ENCODE data around the gene PAK6.

PAK6 gene

GRCh38 chr15:40300367-40300766 is 61.5 kb downstream of the PAK6 start:
- no peaks in the 10 kb centered on the region for H3F3A ChIP-seq (ENCODE audit: control insufficient read depth, insufficient read depth)
- no peaks in the 10 kb centered on the region for H3K36me3 ChIP-seq (ENCODE audit: control insufficient read depth, low read length)
- no peak overlapping the region for H3K4me2 ChIP-seq (ENCODE audit: low read length)
- H3K9me2 ChIP-seq (replicated peaks; ENCODE audit: control insufficient read depth, low read length) = no peaks in the 10 kb centered on the region
- no peak overlapping the region for H3K27ac ChIP-seq (ENCODE audit: low read depth, low read length)
- no peaks in the 10 kb centered on the region for H3K79me2 ChIP-seq (ENCODE audit: control insufficient read depth, low read length)
- TF ChIP-seq CTCF (IDR thresholded peaks at IDR 0.05; ENCODE audit: low read depth, low read length, poor library complexity, severe bottlenecking) (no peak), EZH2phosphoT487 (IDR thresholded peaks at IDR 0.05; ENCODE audit: borderline replicate concordance, low read length) (no peak)
- H4K20me1 ChIP-seq (ENCODE audit: control insufficient read depth, insufficient read depth, low read depth, low read length) = no peaks in the 10 kb centered on the region
- H3K4me3 ChIP-seq (ENCODE audit: low read length) = no peak overlapping the region
- H3K4me1 ChIP-seq (ENCODE audit: control insufficient read depth, low read length) = no peaks in the 10 kb centered on the region
- no peaks in the 10 kb centered on the region for H3K9me3 ChIP-seq (ENCODE audit: control insufficient read depth, insufficient read depth, low read length)
- H3K27me3 ChIP-seq (ENCODE audit: control insufficient read depth, low read length) = no peaks in the 10 kb centered on the region

GRCh38 chr15:40300771-40301170 is 61.9 kb downstream of the PAK6 start:
- H3K4me1 ChIP-seq (ENCODE audit: control insufficient read depth, low read length) = no peaks in the 10 kb centered on the region
- TF ChIP-seq EZH2phosphoT487 (IDR thresholded peaks at IDR 0.05; ENCODE audit: borderline replicate concordance, low read length) = no peak
- H3K27ac ChIP-seq (ENCODE audit: low read depth, low read length) = no peak overlapping the region
- no peaks in the 10 kb centered on the region for H3F3A ChIP-seq (ENCODE audit: control insufficient read depth, insufficient read depth)
- H3K79me2 ChIP-seq (ENCODE audit: control insufficient read depth, low read length) = no peaks in the 10 kb centered on the region
- H4K20me1 ChIP-seq (ENCODE audit: control insufficient read depth, insufficient read depth, low read depth, low read length) = no peaks in the 10 kb centered on the region
- no peak overlapping the region for H3K4me2 ChIP-seq (ENCODE audit: low read length)
- no peaks in the 10 kb centered on the region for H3K36me3 ChIP-seq (ENCODE audit: control insufficient read depth, low read length)
- H3K9me3 ChIP-seq (ENCODE audit: control insufficient read depth, insufficient read depth, low read length) = no peaks in the 10 kb centered on the region
- no peaks in the 10 kb centered on the region for H3K9me2 ChIP-seq (replicated peaks; ENCODE audit: control insufficient read depth, low read length)
- H3K4me3 ChIP-seq (ENCODE audit: low read length) = no peak overlapping the region
- no peaks in the 10 kb centered on the region for H3K27me3 ChIP-seq (ENCODE audit: control insufficient read depth, low read length)

DNA sequence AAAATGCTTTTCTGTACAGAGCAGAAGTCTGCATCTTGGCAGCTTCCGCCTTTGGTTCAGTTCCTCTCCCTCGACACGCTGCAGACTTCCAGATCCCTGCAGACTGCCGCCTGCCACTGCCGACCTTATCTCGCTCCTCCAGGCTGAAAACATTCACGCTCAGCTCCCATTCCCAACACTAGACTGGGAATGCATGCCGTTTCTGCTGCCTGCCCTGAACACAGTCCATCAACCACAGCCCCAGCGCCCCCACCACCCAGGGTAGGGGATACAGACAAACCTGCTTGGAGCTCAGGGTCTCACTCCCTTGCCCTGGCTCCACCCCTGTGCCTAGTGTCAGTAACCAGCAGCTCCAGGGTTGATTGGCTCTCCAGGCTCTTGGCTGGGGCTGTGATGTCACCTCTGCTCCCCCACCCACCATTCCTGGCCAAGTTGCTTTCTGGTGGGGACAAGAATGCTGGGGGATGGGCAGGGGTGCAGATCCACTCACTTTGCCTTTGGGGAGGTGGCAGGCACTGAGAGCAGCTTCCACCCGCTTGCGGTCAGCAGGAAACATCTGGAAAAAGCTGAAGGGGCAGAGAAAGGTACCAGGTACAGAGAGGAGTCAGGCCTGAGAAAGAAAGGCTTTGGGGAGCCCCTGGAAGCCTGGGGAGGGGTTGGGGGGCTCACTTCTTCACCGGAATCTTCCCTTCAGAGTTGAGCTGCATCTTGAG is 62.8 kb downstream of the PAK6 start:
- Histone ChIP-seq H3K27ac (ENCODE audit: low read depth, low read length) (no peak overlapping the region), H3K4me2 (ENCODE audit: low read length) (no peak overlapping the region), H3F3A (ENCODE audit: control insufficient read depth, insufficient read depth) (no peaks in the 10 kb centered on the region), H3K4me1 (ENCODE audit: control insufficient read depth, low read length) (peaks cover under 1% of the 10 kb centered on the region; the same call in 1 of the 2 replicates), H3K4me3 (ENCODE audit: low read length) (no peak overlapping the region), H3K79me2 (ENCODE audit: control insufficient read depth, low read length) (no peaks in the 10 kb centered on the region), H4K20me1 (ENCODE audit: control insufficient read depth, insufficient read depth, low read depth, low read length) (no peaks in the 10 kb centered on the region), H3K27me3 (ENCODE audit: control insufficient read depth, low read length) (no peaks in the 10 kb centered on the region), H3K9me2 (replicated peaks; ENCODE audit: control insufficient read depth, low read length) (no peaks in the 10 kb centered on the region), H3K36me3 (ENCODE audit: control insufficient read depth, low read length) (no peaks in the 10 kb centered on the region), H3K9me3 (ENCODE audit: control insufficient read depth, insufficient read depth, low read length) (no peaks in the 10 kb centered on the region)
- TF ChIP-seq EZH2phosphoT487 (IDR thresholded peaks at IDR 0.05; ENCODE audit: borderline replicate concordance, low read length) (no peak), CTCF (IDR thresholded peaks at IDR 0.05; ENCODE audit: low read depth, low read length, poor library complexity, severe bottlenecking) (no peak)

GRCh38 chr15:40302288-40302886 is 63.5 kb downstream of the PAK6 start:
- Histone ChIP-seq H3K9me2 (replicated peaks; ENCODE audit: control insufficient read depth, low read length) (no peaks in the 10 kb centered on the region), H3K27ac (ENCODE audit: low read depth, low read length) (no peak overlapping the region), H3K27me3 (ENCODE audit: control insufficient read depth, low read length) (no peaks in the 10 kb centered on the region), H3K79me2 (ENCODE audit: control insufficient read depth, low read length) (no peaks in the 10 kb centered on the region), H3K9me3 (ENCODE audit: control insufficient read depth, insufficient read depth, low read length) (no peaks in the 10 kb centered on the region), H3K4me2 (ENCODE audit: low read length) (no peak overlapping the region), H3K36me3 (ENCODE audit: control insufficient read depth, low read length) (no peaks in the 10 kb centered on the region), H3K4me1 (ENCODE audit: control insufficient read depth, low read length) (peaks cover 9% of the 10 kb centered on the region), H3K4me3 (ENCODE audit: low read length) (no peak overlapping the region), H4K20me1 (ENCODE audit: control insufficient read depth, insufficient read depth, low read depth, low read length) (no peaks in the 10 kb centered on the region), H3F3A (ENCODE audit: control insufficient read depth, insufficient read depth) (no peaks in the 10 kb centered on the region)
- no peak for TF ChIP-seq EZH2phosphoT487 (IDR thresholded peaks at IDR 0.05; ENCODE audit: borderline replicate concordance, low read length)
- no peak for TF ChIP-seq CTCF (IDR thresholded peaks at IDR 0.05; ENCODE audit: low read depth, low read length, poor library complexity, severe bottlenecking)
